ENCODE results near the gene SPATA6.
"Not testable (repeated sequence)": the region's sequence is repeated elsewhere in the genome, so short reads cannot be mapped to it uniquely, and the experiment has no call there.

Gene SPATA6

GRCh38 chr1:48471691-48472576 lies at the start of gene SPATA6:
Gene SPATA6 (minus strand): TSS chr1:48472204. CDS start chr1:48472008, 196 bp downstream.
- DNase-seq (ENCODE audit: low read depth), result peak; percentile 90

- not testable (repeated sequence) for DNase-seq (ENCODE audit: low read depth)
These were observed 47.9 kb upstream of the SPATA6 start for GRCh38 chr1:48519896-48520295.

GRCh38 chr1:48506870-48507269 lies 34.9 kb upstream of the SPATA6 start:
- no peak for DNase-seq (ENCODE audit: low read depth)

GRCh38 chr1:48500541-48501450 lies 28.8 kb upstream of the SPATA6 start:
- DNase-seq (ENCODE audit: low read depth), result no peak

- no peak for DNase-seq (ENCODE audit: low read depth)
These were observed 27.3 kb upstream of the SPATA6 start for GRCh38 chr1:48499211-48499735.

GRCh38 chr1:48498096-48498791 lies 26.2 kb upstream of the SPATA6 start:
- peak; percentile 44 for DNase-seq (ENCODE audit: low read depth)

GRCh38 chr1:48495911-48496310 lies 23.9 kb upstream of the SPATA6 start:
- no peak for DNase-seq (ENCODE audit: low read depth)

- DNase-seq (ENCODE audit: low read depth), result no peak
These were observed 23.2 kb upstream of the SPATA6 start for GRCh38 chr1:48495166-48495565.

GRCh38 chr1:48493970-48494769 lies 22.2 kb upstream of the SPATA6 start:
- DNase-seq (ENCODE audit: low read depth), result no peak

GRCh38 chr1:48493041-48493440 lies 21.0 kb upstream of the SPATA6 start:
- DNase-seq (ENCODE audit: low read depth), result no peak

- no peak for DNase-seq (ENCODE audit: low read depth)
These were observed 20.4 kb upstream of the SPATA6 start for GRCh38 chr1:48492392-48492791.

- no peak for DNase-seq (ENCODE audit: low read depth)
These were observed 16.7 kb upstream of the SPATA6 start for GRCh38 chr1:48488721-48489120.

- no peak for DNase-seq (ENCODE audit: low read depth)
These were observed 8.5 kb upstream of the SPATA6 start for GRCh38 chr1:48480504-48480903.

GRCh38 chr1:48480023-48480422 lies 8.0 kb upstream of the SPATA6 start:
- DNase-seq (ENCODE audit: low read depth), result not testable (repeated sequence)

- DNase-seq (ENCODE audit: low read depth), result no peak
These were observed 634 bp upstream of the SPATA6 start for GRCh38 chr1:48472638-48473037.

- DNase-seq (ENCODE audit: low read depth), result no peak
These were observed 884 bp downstream of the SPATA6 start for GRCh38 chr1:48470950-48471690.

- DNase-seq (ENCODE audit: low read depth), result no peak
These were observed 1.5 kb downstream of the SPATA6 start for GRCh38 chr1:48470481-48470855.

GRCh38 chr1:48469616-48470480 lies 2.2 kb downstream of the SPATA6 start:
- no peak for DNase-seq (ENCODE audit: low read depth)

- no peak for DNase-seq (ENCODE audit: low read depth)
These were observed 5.4 kb downstream of the SPATA6 start for GRCh38 chr1:48466594-48466993.

All from activated gamma-delta T cell treated with anti-CD3 and anti-CD28 coated beads, Interleukin-2, amount 50 U/mL, for 16 hours (primary cell).